ENCODE results near the gene DSG4.

- TF ChIP-seq, protein P1, sequence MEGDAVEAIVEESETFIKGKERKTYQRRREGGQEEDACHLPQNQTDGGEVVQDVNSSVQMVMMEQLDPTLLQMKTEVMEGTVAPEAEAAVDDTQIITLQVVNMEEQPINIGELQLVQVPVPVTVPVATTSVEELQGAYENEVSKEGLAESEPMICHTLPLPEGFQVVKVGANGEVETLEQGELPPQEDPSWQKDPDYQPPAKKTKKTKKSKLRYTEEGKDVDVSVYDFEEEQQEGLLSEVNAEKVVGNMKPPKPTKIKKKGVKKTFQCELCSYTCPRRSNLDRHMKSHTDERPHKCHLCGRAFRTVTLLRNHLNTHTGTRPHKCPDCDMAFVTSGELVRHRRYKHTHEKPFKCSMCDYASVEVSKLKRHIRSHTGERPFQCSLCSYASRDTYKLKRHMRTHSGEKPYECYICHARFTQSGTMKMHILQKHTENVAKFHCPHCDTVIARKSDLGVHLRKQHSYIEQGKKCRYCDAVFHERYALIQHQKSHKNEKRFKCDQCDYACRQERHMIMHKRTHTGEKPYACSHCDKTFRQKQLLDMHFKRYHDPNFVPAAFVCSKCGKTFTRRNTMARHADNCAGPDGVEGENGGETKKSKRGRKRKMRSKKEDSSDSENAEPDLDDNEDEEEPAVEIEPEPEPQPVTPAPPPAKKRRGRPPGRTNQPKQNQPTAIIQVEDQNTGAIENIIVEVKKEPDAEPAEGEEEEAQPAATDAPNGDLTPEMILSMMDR (IDR thresholded peaks at IDR 0.05; ENCODE audit: insufficient read depth, low read depth, low read length), result no peak
- TF ChIP-seq EZH2 (IDR thresholded peaks at IDR 0.05; ENCODE audit: insufficient read depth, low read length), result no peak
These were observed 51.6 kb downstream of the DSG4 start for GRCh38 chr18:31428211-31428610.

Data from astrocyte (in vitro differentiated cells and primary cell).